GM23248 (cell line): ENCODE data around the gene PTPN2. TPM values are rescaled to one million over a fixed set of nuclear protein-coding genes. Genes with fewer than 3 reads are reported as not detected.

Source experiments
- DNase-seq: peaks from one replicate; pipeline ENCODE4 v3.0.0-alpha.2; 2015
- H2AFZ ChIP-seq: fragments of 200-600 bp; sonication (generic); 2 replicates; pipeline ENCODE4 v1.6.1; 2016; ENCODE audit warnings: antibody characterized with exemption
- H3F3A ChIP-seq: fragments of 200-600 bp; sonication (generic); 2 replicates; pipeline ENCODE4 v1.6.1; 2016; ENCODE audit warnings: mild to moderate bottlenecking, antibody characterized with exemption, mixed run types; ENCODE audit not compliant: insufficient read depth
- H3K27ac ChIP-seq: fragments of 200-600 bp; sonication (generic); 2 replicates; pipeline ENCODE4 v1.5.1; 2016; ENCODE audit warnings: mild to moderate bottlenecking
- H3K27me3 ChIP-seq: fragments of 200-600 bp; sonication (generic); replicated peaks from 2 replicates; pipeline ENCODE4 v1.6.1; 2016; ENCODE audit warnings: mild to moderate bottlenecking; ENCODE audit not compliant: insufficient read depth
- H3K36me3 ChIP-seq: fragments of 200-600 bp; sonication (generic); 2 replicates; pipeline ENCODE4 v1.6.1; 2016; ENCODE audit warnings: low read depth, mild to moderate bottlenecking
- H3K4me1 ChIP-seq: fragments of 200-600 bp; sonication (generic); 2 replicates; pipeline ENCODE4 v1.6.1; 2016; ENCODE audit warnings: mild to moderate bottlenecking; ENCODE audit not compliant: insufficient read depth
- H3K4me2 ChIP-seq: fragments of 200-600 bp; sonication (generic); one replicate; pipeline ENCODE4 v1.6.1; 2016; ENCODE audit warnings: mild to moderate bottlenecking; ENCODE audit not compliant: unreplicated experiment
- H3K4me3 ChIP-seq: fragments of 200-600 bp; sonication (generic); 2 replicates; pipeline ENCODE4 v1.5.1; 2016; ENCODE audit warnings: mild to moderate bottlenecking
- H3K79me2 ChIP-seq: fragments of 200-600 bp; sonication (generic); 2 replicates; pipeline ENCODE4 v1.6.1; 2016; ENCODE audit warnings: mild to moderate bottlenecking; ENCODE audit not compliant: insufficient read depth
- H3K9ac ChIP-seq: fragments of 200-600 bp; sonication (generic); 2 replicates; pipeline ENCODE4 v1.6.1; 2016; ENCODE audit warnings: mild to moderate bottlenecking
- H3K9me2 ChIP-seq: fragments of 200-600 bp; sonication (generic); 2 replicates; pipeline ENCODE4 v1.6.1; 2016; ENCODE audit warnings: mixed run types, mild to moderate bottlenecking, moderate library complexity; ENCODE audit not compliant: insufficient read depth
- H3K9me3 ChIP-seq: fragments of 200-600 bp; sonication (generic); one replicate; pipeline ENCODE4 v1.6.1; 2017; ENCODE audit warnings: low read depth
- H4K20me1 ChIP-seq: fragments of 200-600 bp; sonication (generic); 2 replicates; pipeline ENCODE4 v1.6.0; 2016; ENCODE audit not compliant: insufficient read depth
- EZH2 ChIP-seq: fragments of 200-600 bp; sonication (generic); IDR thresholded peaks from 2 replicates; pipeline ENCODE4 v1.6.1; 2018; ENCODE audit warnings: antibody characterized with exemption, mild to moderate bottlenecking; ENCODE audit not compliant: insufficient read depth, poor library complexity, severe bottlenecking
- EZH2phosphoT487 ChIP-seq: fragments of 200-600 bp; sonication (generic); IDR thresholded peaks from 2 replicates; pipeline ENCODE4 v1.6.1; 2018; ENCODE audit warnings: antibody characterized with exemption, moderate library complexity, mild to moderate bottlenecking, low read depth; ENCODE audit not compliant: insufficient read depth
- WGBS, 2 experiments: methylation state at CpG; one replicate each; pipeline ENCODE4 v1.1.6; 2015 to 2017; ENCODE audit warnings: low lambda C conversion rate in 2 of 2, low coverage in 1 of 2; ENCODE audit errors: missing lambda C conversion rate in 2 of 2; 5-methylcytosine and 5-hydroxymethylcytosine counted together
- in situ Hi-C: fragments of 300-500 bp; cut with MboI; formaldehyde crosslinking; loops from 2 replicates; pipeline ENCODE4 v1.15.0; 2020
- polyA plus RNA-seq: library from polyadenylated mRNA; unstranded; fragments of >200 nt; fragmentation: Nextera tagmentation; extraction: Ambion mirVana; gene quantifications from 2 replicates; pipeline ENCODE4 v1.2.1, GENCODE V29; 2016
- total RNA-seq: library from RNA; depleted of rRNA; stranded (reverse); fragments of >200 nt; shearing (Covaris generic); gene quantifications from 2 replicates; pipeline ENCODE4 v1.2.3, GENCODE V29; 2014

PTPN2 gene
- total and polyA plus RNA-seq, 2 experiments from 2014 or later: 18.4 to 30.5 TPM

- H3K9me3 ChIP-seq: no peaks in the 10 kb centered on the region
- peaks cover 3% of the 10 kb centered on the region; the same call in 1 of the 2 replicates for H3K36me3 ChIP-seq
- 69% methylated on average over 3 of the region's 3 CpGs for WGBS, 2 experiments
- DNase-seq: no peak
- no peaks in the 10 kb centered on the region for H3F3A ChIP-seq
- no peaks in the 10 kb centered on the region for H3K27me3 ChIP-seq
- no peaks in the 10 kb centered on the region for H3K9me2 ChIP-seq
- no peak overlapping the region for H3K4me3 ChIP-seq
- H3K9ac ChIP-seq: no peak overlapping the region
- TF ChIP-seq EZH2: no peak
- no peak for TF ChIP-seq EZH2phosphoT487
- no peaks in the 10 kb centered on the region; the same call in 1 of the 2 replicates for H4K20me1 ChIP-seq
- no peak overlapping the region for H2AFZ ChIP-seq
- in situ Hi-C loops: no loop called here
- no peaks in the 10 kb centered on the region for H3K4me1 ChIP-seq
- H3K4me2 ChIP-seq: no peak overlapping the region
- H3K27ac ChIP-seq: no peak overlapping the region
- no peaks in the 10 kb centered on the region for H3K79me2 ChIP-seq
These were observed 87.6 kb downstream of the PTPN2 start for GRCh38 chr18:12796448-12796847.

GRCh38 chr18:12791610-12792009 lies 92.4 kb downstream of the PTPN2 start:
- Histone ChIP-seq H3K36me3 (no peaks in the 10 kb centered on the region), H3F3A (no peaks in the 10 kb centered on the region), H4K20me1 (no peaks in the 10 kb centered on the region), H3K4me1 (no peaks in the 10 kb centered on the region), H2AFZ (no peak overlapping the region), H3K9me2 (no peaks in the 10 kb centered on the region), H3K9me3 (no peaks in the 10 kb centered on the region), H3K27me3 (no peaks in the 10 kb centered on the region), H3K9ac (no peak overlapping the region), H3K27ac (no peak overlapping the region), H3K79me2 (no peaks in the 10 kb centered on the region), H3K4me3 (no peak overlapping the region), H3K4me2 (no peak overlapping the region)
- in situ Hi-C loops: no loop called here
- TF ChIP-seq EZH2 (no peak), EZH2phosphoT487 (no peak)
- DNase-seq: no peak
- WGBS, 2 experiments: 98 to 99% methylated on average over 5 of the region's 5 CpGs

GRCh38 chr18:12786669-12787068 lies 97.4 kb downstream of the PTPN2 start:
- DNase-seq: no peak
- Histone ChIP-seq H3K4me2 (no peak overlapping the region), H3K9me3 (no peaks in the 10 kb centered on the region), H2AFZ (no peak overlapping the region), H3K4me1 (no peaks in the 10 kb centered on the region), H3K9me2 (no peaks in the 10 kb centered on the region), H4K20me1 (no peaks in the 10 kb centered on the region), H3K27ac (no peak overlapping the region), H3K36me3 (no peaks in the 10 kb centered on the region), H3K9ac (no peak overlapping the region), H3K27me3 (no peaks in the 10 kb centered on the region), H3K4me3 (no peak overlapping the region), H3K79me2 (no peaks in the 10 kb centered on the region), H3F3A (no peaks in the 10 kb centered on the region)
- in situ Hi-C loops: no loop called here
- 98 to 100% methylated on average over 2 of the region's 2 CpGs for WGBS, 2 experiments
- TF ChIP-seq EZH2 (no peak), EZH2phosphoT487 (no peak)

- H3K4me3 ChIP-seq: no peak overlapping the region
- H3F3A ChIP-seq: no peaks in the 10 kb centered on the region
- no peaks in the 10 kb centered on the region for H4K20me1 ChIP-seq
- no peaks in the 10 kb centered on the region for H3K9me2 ChIP-seq
- no peaks in the 10 kb centered on the region for H3K9me3 ChIP-seq
- no peaks in the 10 kb centered on the region for H3K79me2 ChIP-seq
- no peaks in the 10 kb centered on the region for H3K4me1 ChIP-seq
- no peak for DNase-seq
- H3K27ac ChIP-seq: no peak overlapping the region
- no peak overlapping the region for H3K4me2 ChIP-seq
- no peak overlapping the region for H2AFZ ChIP-seq
- TF ChIP-seq EZH2phosphoT487 (no peak), EZH2 (no peak)
- H3K27me3 ChIP-seq: no peaks in the 10 kb centered on the region
- in situ Hi-C loops: no loop called here
- 96 to 97% methylated on average over 8 of the region's 8 CpGs for WGBS, 2 experiments
- H3K36me3 ChIP-seq: no peaks in the 10 kb centered on the region
- no peak overlapping the region for H3K9ac ChIP-seq
These were observed 100.5 kb downstream of the PTPN2 start for GRCh38 chr18:12783524-12783923.

GRCh38 chr18:12782521-12782920 lies 101.5 kb downstream of the PTPN2 start:
- Histone ChIP-seq H3K4me3 (no peak overlapping the region), H3F3A (no peaks in the 10 kb centered on the region), H2AFZ (no peak overlapping the region), H3K27me3 (no peaks in the 10 kb centered on the region), H3K79me2 (no peaks in the 10 kb centered on the region), H3K9ac (no peak overlapping the region), H3K27ac (no peak overlapping the region), H3K4me2 (no peak overlapping the region), H3K9me2 (no peaks in the 10 kb centered on the region), H3K9me3 (no peaks in the 10 kb centered on the region), H3K36me3 (no peaks in the 10 kb centered on the region), H3K4me1 (no peaks in the 10 kb centered on the region), H4K20me1 (no peaks in the 10 kb centered on the region)
- in situ Hi-C loops: no loop called here
- TF ChIP-seq EZH2: no peak
- no peak for TF ChIP-seq EZH2phosphoT487
- 80 to 82% methylated on average over 6 of the region's 6 CpGs for WGBS, 2 experiments
- DNase-seq: no peak
